Measurements from ENCODE around the gene ASF1A.

GRCh38 chr6:118905851-118906250 lies 11.9 kb downstream of the ASF1A start:
- TF ChIP-seq CTCF (IDR thresholded peaks at IDR 0.05; ENCODE audit: low read depth, low read length) (no peak), POLR2A (IDR thresholded peaks at IDR 0.05; ENCODE audit: extremely low read depth, insufficient read length) (no peak), MYC (IDR thresholded peaks at IDR 0.05; ENCODE audit: low read depth, low read length) (no peak), MAX (IDR thresholded peaks at IDR 0.05; ENCODE audit: low read depth, low read length) (no peak)

Measured in NB4 (cell line).